Measurements from ENCODE around the gene VPS45.

Gene VPS45

GRCh38 chr1:150151291-150152181 is 84.0 kb downstream of the VPS45 start:
- DNase-seq (ENCODE audit: extremely low read depth, low read depth), result no peak

GRCh38 chr1:150152182-150152536 is 84.6 kb downstream of the VPS45 start:
- no peak for DNase-seq (ENCODE audit: extremely low read depth, low read depth)
- no peak for TF ChIP-seq CTCF (IDR thresholded peaks at IDR 0.05; ENCODE audit: low read depth, low read length)

More at GRCh38 chr1:150151291-150152181, 84.0 kb downstream of the VPS45 start:
- no peak for TF ChIP-seq CTCF (IDR thresholded peaks at IDR 0.05; ENCODE audit: low read depth, low read length)

GRCh38 chr1:150152772-150153456 is 85.3 kb downstream of the VPS45 start:
- DNase-seq (ENCODE audit: extremely low read depth, low read depth), result no peak
- no peak for TF ChIP-seq CTCF (IDR thresholded peaks at IDR 0.05; ENCODE audit: low read depth, low read length)

GRCh38 chr1:150154143-150154542 is 86.6 kb downstream of the VPS45 start:
- no peak for DNase-seq (ENCODE audit: extremely low read depth, low read depth)
- TF ChIP-seq CTCF (IDR thresholded peaks at IDR 0.05; ENCODE audit: low read depth, low read length), result no peak

GRCh38 chr1:150155413-150156071 is 88.0 kb downstream of the VPS45 start:
- no peak for TF ChIP-seq CTCF (IDR thresholded peaks at IDR 0.05; ENCODE audit: low read depth, low read length)
- DNase-seq (ENCODE audit: extremely low read depth, low read depth), result no peak

- no peak for TF ChIP-seq CTCF (IDR thresholded peaks at IDR 0.05; ENCODE audit: low read depth, low read length)
- no peak for DNase-seq (ENCODE audit: extremely low read depth, low read depth)
Measured at GRCh38 chr1:150156868-150157603, 89.5 kb downstream of the VPS45 start.
